Sigmoid colon (tissue), 4 donors: ENCODE data around the gene GARRE1.

ENCODE experiments used
- CTCF ChIP-seq, 4 experiments: fragments of 450-650 bp in 3 of 4; fragments of 200-600 bp in 1 of 4; IDR thresholded peaks; one replicate each; pipeline ENCODE4 v1.5.1; 2016 to 2019; ENCODE audit warnings: antibody characterized with exemption in 4 of 4, mild to moderate bottlenecking in 3 of 4, moderate library complexity in 2 of 4
- EP300 ChIP-seq, 4 donors: sonication (generic); formaldehyde crosslinking; IDR thresholded peaks; one replicate each; pipeline ENCODE4 v1.6.1; 2017; ENCODE audit warnings: antibody characterized with exemption in 4 of 4
- POLR2A ChIP-seq, 2 donors: fragments of 450-650 bp; IDR thresholded peaks; one replicate each; pipeline ENCODE4 v1.6.1; 2016; ENCODE audit warnings: antibody characterized with exemption in 2 of 2, mild to moderate bottlenecking in 2 of 2, moderate library complexity in 2 of 2

- TF ChIP-seq EP300 (IDR thresholded peaks at IDR 0.05) (no peak), POLR2A (IDR thresholded peaks at IDR 0.05) (no peak), CTCF (IDR thresholded peaks at IDR 0.05) (no peak)
Measured at GRCh38 chr19:34237283-34237682, 17.1 kb upstream of the GARRE1 start.
